GM21619 (cell line): ENCODE data around the gene GLT8D1.
"Not testable (repeated sequence)": the region's sequence is repeated elsewhere in the genome, so short reads cannot be mapped to it uniquely, and the experiment has no call there.

ENCODE experiments used
- ATAC-seq: cut with Tn5 transposase; IDR thresholded peaks from one replicate; pipeline ENCODE4 v1.9.1; 2021; ENCODE audit not compliant: unreplicated experiment

The GLT8D1 gene

GRCh38 chr3:52681596-52681995 is 24.0 kb downstream of the GLT8D1 start:
- ATAC-seq = no peak

- ATAC-seq = no peak
Measured at GRCh38 chr3:52679811-52680210, 25.8 kb downstream of the GLT8D1 start.

- no peak for ATAC-seq
Measured at GRCh38 chr3:52679199-52679538, 26.4 kb downstream of the GLT8D1 start.

- ATAC-seq = no peak
Measured at GRCh38 chr3:52678265-52679198, 27.1 kb downstream of the GLT8D1 start.

GRCh38 chr3:52676201-52676600 is 29.4 kb downstream of the GLT8D1 start:
- not testable (repeated sequence) for ATAC-seq

GRCh38 chr3:52671676-52672075 is 33.9 kb downstream of the GLT8D1 start:
- ATAC-seq = no peak

- peak; percentile 86 for ATAC-seq
Measured at GRCh38 chr3:52670621-52671521, 34.7 kb downstream of the GLT8D1 start.

GRCh38 chr3:52663098-52663497 is 42.5 kb downstream of the GLT8D1 start:
- no peak for ATAC-seq

- no peak for ATAC-seq
Measured at GRCh38 chr3:52660046-52660445, 45.5 kb downstream of the GLT8D1 start.

- ATAC-seq = no peak
Measured at GRCh38 chr3:52655895-52656294, 49.7 kb downstream of the GLT8D1 start.

- no peak for ATAC-seq
Measured at GRCh38 chr3:52651592-52651991, 54.0 kb downstream of the GLT8D1 start.

- no peak for ATAC-seq
Measured at GRCh38 chr3:52650439-52650838, 55.2 kb downstream of the GLT8D1 start.

GRCh38 chr3:52649461-52650210 is 56.0 kb downstream of the GLT8D1 start:
- ATAC-seq = no peak

GRCh38 chr3:52645549-52645948 is 60.0 kb downstream of the GLT8D1 start:
- ATAC-seq = no peak
